A549 (cell line): ENCODE results near the gene PRF1. TPM values are rescaled to one million over a fixed set of nuclear protein-coding genes. Genes with fewer than 3 reads are reported as not detected.

Experiments
- ATAC-seq, 2 experiments: fragments of 200-7000 bp in 1 of 2; fragments of >200 bp in 1 of 2; cut with Nextera tagmentation in 1 of 2; cut with Tn5 transposase in 1 of 2; 3 replicates each; pipeline versions ENCODE4 v1.8.0 to v1.9.1; 2018 to 2020; ENCODE audit warnings: mild to moderate bottlenecking in 1 of 2, moderate library complexity in 1 of 2
- CTCF ChIA-PET: fragments of 300-600 bp; sonication (Branson Sonifier 250); formaldehyde crosslinking; extraction: SDS; loops from one replicate; lab custom pipeline; 2021; ENCODE audit warnings: antibody characterized with exemption, inconsistent platforms; lab: Yijun Ruan, JAX
- POLR2A ChIA-PET: fragments of 350-600 bp; formaldehyde crosslinking; extraction: SDS; loops from one replicate; lab custom pipeline; 2021; ENCODE audit warnings: antibody characterized with exemption, inconsistent platforms; lab: Yijun Ruan, JAX
- DNase-seq, 2 experiments: peaks; one replicate each; pipeline versions ENCODE4 v3.0.0 to v3.0.0-alpha.2; 2011 to 2016; ENCODE audit warnings: low read depth in 1 of 2, low spot score in 1 of 2
- FAIRE-seq: peaks from 2 replicates; lab custom pipeline; 2011; peaks lifted over from hg19 to GRCh38; lab: Jason Lieb, UNC
- H3K27ac ChIP-seq, 2 experiments: fragments of >200 bp; sonication (Bioruptor Twin); formaldehyde crosslinking; 3 replicates each; pipeline ENCODE4 v1.5.1; 2016 to 2017
- H3K4me1 ChIP-seq: fragments of >200 bp; sonication (Bioruptor Twin); formaldehyde crosslinking; 3 replicates; pipeline ENCODE4 v1.6.1; 2016
- H3K4me2 ChIP-seq: fragments of >200 bp; sonication (Bioruptor Twin); formaldehyde crosslinking; 3 replicates; pipeline ENCODE4 v1.6.1; 2016
- H3K4me3 ChIP-seq: fragments of >200 bp; sonication (Bioruptor Twin); formaldehyde crosslinking; 3 replicates; pipeline ENCODE4 v1.5.1; 2016
- H3K9me3 ChIP-seq: fragments of >200 bp; sonication (Bioruptor Twin); formaldehyde crosslinking; 3 replicates; pipeline ENCODE4 v1.6.1; 2016
- BHLHE40 ChIP-seq: IDR thresholded peaks from 2 replicates; pipeline ENCODE4 v1.6.1; 2012; ENCODE audit warnings: low read depth, low read length, inconsistent platforms
- CHD2 ChIP-seq: fragments of 150-350 bp; IDR thresholded peaks from 2 replicates; pipeline ENCODE4 v1.6.1; 2014; ENCODE audit warnings: low read length; ENCODE audit not compliant: partially characterized antibody
- CHD4 ChIP-seq: fragments of 200-600 bp; sonication (generic); IDR thresholded peaks from 2 replicates; pipeline ENCODE4 v1.6.1; 2016; ENCODE audit warnings: antibody characterized with exemption, mild to moderate bottlenecking, borderline replicate concordance
- EHF ChIP-seq: fragments of 250-450 bp; sonication (Bioruptor Pico); IDR thresholded peaks from 2 replicates; pipeline ENCODE4 v1.5.0; 2020; ENCODE audit warnings: mild to moderate bottlenecking
- EHMT2 ChIP-seq: fragments of 200-600 bp; sonication (generic); IDR thresholded peaks from 2 replicates; pipeline ENCODE4 v1.6.1; 2016; ENCODE audit warnings: antibody characterized with exemption, low read depth, mild to moderate bottlenecking, moderate library complexity
- FOXS1 ChIP-seq: fragments of 250-450 bp; sonication (Bioruptor Pico); IDR thresholded peaks from 2 replicates; pipeline ENCODE4 v1.5.0; 2020; ENCODE audit warnings: mild to moderate bottlenecking, moderate library complexity
- HDAC2 ChIP-seq: fragments of 200-600 bp; sonication (generic); IDR thresholded peaks from 2 replicates; pipeline ENCODE4 v1.6.1; 2016
- JUNB ChIP-seq: fragments of >200 bp; sonication (Bioruptor Twin); formaldehyde crosslinking; IDR thresholded peaks from 2 replicates; pipeline ENCODE4 v1.6.1; 2016
- KDM1A ChIP-seq: fragments of 200-600 bp; sonication (generic); IDR thresholded peaks from 2 replicates; pipeline ENCODE4 v1.6.1; 2016; ENCODE audit warnings: low read depth, mild to moderate bottlenecking
- KDM5A ChIP-seq: fragments of 200-600 bp; sonication (generic); IDR thresholded peaks from 2 replicates; pipeline ENCODE4 v1.6.1; 2016; ENCODE audit warnings: antibody characterized with exemption, mild to moderate bottlenecking
- MAZ ChIP-seq: fragments of 150-350 bp; IDR thresholded peaks from 2 replicates; pipeline ENCODE4 v1.6.1; 2014; ENCODE audit warnings: antibody characterized with exemption, low read depth, low read length, borderline replicate concordance
- NR3C1 ChIP-seq: fragments of >200 bp; sonication (Bioruptor Twin); formaldehyde crosslinking; IDR thresholded peaks from 3 replicates; pipeline ENCODE4 v1.6.1; 2017
- POLR2A ChIP-seq: IDR thresholded peaks from 2 replicates; pipeline ENCODE4 v1.6.1; 2012; ENCODE audit warnings: mild to moderate bottlenecking, low read length
- RCOR1 ChIP-seq: fragments of 150-350 bp; IDR thresholded peaks from 2 replicates; pipeline ENCODE4 v1.6.1; 2014; ENCODE audit warnings: antibody characterized with exemption, low read length, low read depth
- RNF2 ChIP-seq: fragments of 200-600 bp; sonication (generic); IDR thresholded peaks from 2 replicates; pipeline ENCODE4 v1.6.1; 2016; ENCODE audit warnings: low read depth, mild to moderate bottlenecking, antibody characterized with exemption, moderate library complexity, borderline replicate concordance
- ZNF302 ChIP-seq: fragments of 250-450 bp; sonication (Bioruptor Pico); IDR thresholded peaks from 2 replicates; pipeline ENCODE4 v1.9.0; 2021; ENCODE audit warnings: inconsistent platforms, mild to moderate bottlenecking, moderate library complexity
- ZSCAN20 ChIP-seq: fragments of 250-450 bp; sonication (Bioruptor Pico); IDR thresholded peaks from 2 replicates; pipeline ENCODE4 v1.8.0; 2022; ENCODE audit warnings: mild to moderate bottlenecking, moderate library complexity
- whole genome bisulfite sequencing: methylation state at CpG from one replicate; pipeline ENCODE4 v1.1.6; 2017; ENCODE audit errors: missing lambda C conversion rate; 5-methylcytosine and 5-hydroxymethylcytosine counted together
- polyA plus RNA-seq, 4 experiments: library from polyadenylated mRNA; depleted of rRNA in 3 of 4; stranded (reverse); fragments of >200 nt; fragmentation: RNase III in 1 of 4; extraction: RNeasy Plus Mini Kit Qiagen cat#74134 plus additional on column Dnase treatment in 1 of 4; gene quantifications; 2 replicates in 3 of 4; 3 replicates in 1 of 4; pipeline ENCODE4 v1.2.3, GENCODE V29; 2011 to 2017
- TF ChIP-seq, protein P1 (sequence below): fragments of 250-450 bp; sonication (Bioruptor Pico); IDR thresholded peaks from 2 replicates; pipeline ENCODE4 v1.5.0; 2021; ENCODE audit warnings: mild to moderate bottlenecking, moderate library complexity, borderline replicate concordance

Gene PRF1
- polyA plus RNA-seq, 2 of the 4 experiments (the other 2 are of a cell fraction) = not detected

DNA sequence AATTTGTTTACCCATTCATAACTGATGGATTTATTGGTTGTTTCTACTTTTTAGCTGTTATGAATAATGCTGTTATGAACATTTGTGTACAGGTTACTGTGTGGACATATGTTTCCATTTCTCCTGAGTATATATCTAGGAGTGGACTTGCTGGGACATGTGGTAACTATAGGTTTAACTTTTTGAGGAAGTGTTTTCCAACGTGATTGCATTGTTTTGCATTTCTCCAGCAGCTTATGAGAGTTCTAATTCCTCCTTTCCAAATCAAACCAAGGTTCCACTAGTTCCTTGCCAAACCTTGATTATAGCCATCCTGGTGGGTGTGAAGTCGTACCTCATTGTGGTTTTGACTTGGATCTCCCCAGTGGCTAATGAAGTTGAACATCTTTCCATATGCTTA, 2.6 kb upstream of the PRF1 start:
- ChIA-PET POLR2A (no interaction called here), CTCF (interaction anchor here (1.0 to 1.8 kb wide), 2 partner anchors 14 to 55 kb away, joined by 3 to 7 read pairs; no protein-coding TSS in a partner anchor)
- Histone ChIP-seq H3K4me1 (no peaks in the 10 kb centered on the region), H3K27ac (no peak overlapping the region), H3K9me3 (no peaks in the 10 kb centered on the region), H3K4me2 (no peak overlapping the region), H3K4me3 (no peak overlapping the region)
- ATAC-seq (no peak), DNase-seq (no peak), FAIRE-seq (no peak)
- WGBS = 21% methylated on average over 2 of the region's 2 CpGs
- TF ChIP-seq RCOR1 (no peak), KDM5A (no peak), EHF (no peak)

DNA sequence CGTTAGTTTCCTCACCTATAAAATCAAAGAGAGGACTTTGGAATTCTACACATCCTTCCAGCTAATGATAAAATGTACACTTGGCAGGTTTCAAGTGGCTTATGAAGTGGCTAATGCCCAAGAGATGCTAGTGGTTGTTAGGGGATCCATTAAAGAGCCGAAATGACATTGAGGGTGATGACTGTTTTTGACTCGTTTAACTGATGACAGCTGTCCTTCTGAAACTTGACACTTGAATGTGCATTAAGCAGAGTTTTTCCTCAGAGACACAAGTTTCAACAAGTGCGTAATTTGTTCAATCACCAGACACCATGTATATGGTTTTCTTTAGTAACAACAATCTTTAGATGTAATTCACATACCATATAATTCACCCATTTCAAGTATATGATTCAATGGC, 1.6 kb upstream of the PRF1 start:
- FAIRE-seq = no peak
- Histone ChIP-seq H3K4me3 (no peak overlapping the region), H3K27ac (no peak overlapping the region), H3K9me3 (no peaks in the 10 kb centered on the region), H3K4me2 (no peak overlapping the region), H3K4me1 (no peaks in the 10 kb centered on the region)
- 58% methylated on average over 4 of the region's 4 CpGs for WGBS
- no peak for DNase-seq
- no peak for TF ChIP-seq JUNB
- TF ChIP-seq HDAC2 = no peak
- TF ChIP-seq, protein P1, sequence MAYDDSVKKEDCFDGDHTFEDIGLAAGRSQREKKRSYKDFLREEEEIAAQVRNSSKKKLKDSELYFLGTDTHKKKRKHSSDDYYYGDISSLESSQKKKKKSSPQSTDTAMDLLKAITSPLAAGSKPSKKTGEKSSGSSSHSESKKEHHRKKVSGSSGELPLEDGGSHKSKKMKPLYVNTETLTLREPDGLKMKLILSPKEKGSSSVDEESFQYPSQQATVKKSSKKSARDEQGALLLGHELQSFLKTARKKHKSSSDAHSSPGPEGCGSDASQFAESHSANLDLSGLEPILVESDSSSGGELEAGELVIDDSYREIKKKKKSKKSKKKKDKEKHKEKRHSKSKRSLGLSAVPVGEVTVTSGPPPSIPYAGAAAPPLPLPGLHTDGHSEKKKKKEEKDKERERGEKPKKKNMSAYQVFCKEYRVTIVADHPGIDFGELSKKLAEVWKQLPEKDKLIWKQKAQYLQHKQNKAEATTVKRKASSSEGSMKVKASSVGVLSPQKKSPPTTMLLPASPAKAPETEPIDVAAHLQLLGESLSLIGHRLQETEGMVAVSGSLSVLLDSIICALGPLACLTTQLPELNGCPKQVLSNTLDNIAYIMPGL = no peak
- TF ChIP-seq ZSCAN20 = no peak
- no peak for TF ChIP-seq FOXS1 (CRISPR knock-in tag)
- no peak for TF ChIP-seq ZNF302 (CRISPR knock-in tag)
- no peak for TF ChIP-seq EHMT2
- TF ChIP-seq CHD4 = no peak
- ChIA-PET CTCF (no interaction called here), POLR2A (no interaction called here)
- no peak for ATAC-seq

DNA sequence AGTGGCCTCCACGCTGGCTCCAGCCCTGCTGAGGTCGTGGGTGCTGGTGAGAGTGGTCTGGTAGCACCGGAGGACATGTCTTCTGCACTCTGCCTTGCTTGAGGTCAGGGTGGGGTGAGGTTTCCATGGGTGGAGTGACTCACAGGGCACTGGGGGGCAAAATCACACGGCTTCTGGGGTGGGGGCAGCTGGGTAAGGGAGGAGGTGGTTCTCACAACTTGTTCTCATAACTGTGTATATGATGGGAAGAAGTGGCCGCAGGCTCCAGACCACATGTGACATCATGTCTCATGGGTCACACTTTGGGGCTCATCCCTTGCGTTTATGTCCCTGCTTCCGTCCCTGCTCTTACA, 884 bp upstream of the PRF1 start:
- Histone ChIP-seq H3K9me3 (no peaks in the 10 kb centered on the region), H3K27ac (no peak overlapping the region), H3K4me2 (no peak overlapping the region), H3K4me1 (no peaks in the 10 kb centered on the region), H3K4me3 (no peak overlapping the region)
- TF ChIP-seq NR3C1 (no peak), MAZ (no peak)
- ATAC-seq (no peak), DNase-seq (no peak), FAIRE-seq (no peak)
- CTCF ChIA-PET = interaction anchor here (0.6 kb wide), 1 partner anchor 36 kb away, joined by 7 read pairs; no protein-coding TSS in a partner anchor
- WGBS = 67% methylated on average over 4 of the region's 7 CpGs
- POLR2A ChIA-PET = no interaction called here

DNA sequence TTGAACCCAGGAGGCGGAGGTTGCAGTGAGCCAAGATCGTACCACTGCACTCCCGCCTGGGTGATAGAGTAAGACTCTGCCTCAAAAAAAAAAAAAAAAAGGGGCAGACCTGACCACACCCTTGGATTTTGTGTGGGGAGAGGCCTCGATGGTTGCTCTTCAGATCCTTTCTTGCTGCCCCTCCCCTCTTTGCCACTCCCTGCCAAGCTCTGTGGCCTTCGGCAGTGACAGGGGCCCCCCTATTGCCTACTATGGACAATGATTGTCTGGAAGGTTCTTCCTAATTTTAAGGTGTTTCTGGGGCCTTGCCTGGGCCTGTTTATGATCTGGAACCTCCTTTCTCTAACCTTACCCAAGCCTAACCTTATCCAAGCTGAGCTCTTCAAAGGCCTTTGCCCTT, 795 bp downstream of the PRF1 start:
- Histone ChIP-seq H3K4me3 (no peak overlapping the region), H3K9me3 (no peaks in the 10 kb centered on the region)
- no peak for DNase-seq
- TF ChIP-seq BHLHE40 (no peak), CHD2 (no peak), POLR2A (no peak), ZNF302 (CRISPR knock-in tag) (no peak), KDM1A (no peak), RNF2 (no peak)
- TF ChIP-seq, protein P1 = no peak
- TF ChIP-seq, all 56 proteins: peak for 0
- ChIA-PET POLR2A (no interaction called here), CTCF (interaction anchor here (1.0 to 1.3 kb wide), 3 partner anchors 11 to 137 kb away, joined by 3 to 4 read pairs (median 4); no protein-coding TSS in a partner anchor)
- Histone ChIP-seq H3K4me2 (no peak overlapping the region), H3K27ac (no peak overlapping the region), H3K4me1 (no peaks in the 10 kb centered on the region)
- no peak for ATAC-seq
- FAIRE-seq = no peak
- 78% methylated on average over 4 of the region's 5 CpGs for WGBS
